ENCODE data around the gene TUBGCP2.
"Not testable (repeated sequence)": the region's sequence is repeated elsewhere in the genome, so short reads cannot be mapped to it uniquely, and the experiment has no call there.

DNA sequence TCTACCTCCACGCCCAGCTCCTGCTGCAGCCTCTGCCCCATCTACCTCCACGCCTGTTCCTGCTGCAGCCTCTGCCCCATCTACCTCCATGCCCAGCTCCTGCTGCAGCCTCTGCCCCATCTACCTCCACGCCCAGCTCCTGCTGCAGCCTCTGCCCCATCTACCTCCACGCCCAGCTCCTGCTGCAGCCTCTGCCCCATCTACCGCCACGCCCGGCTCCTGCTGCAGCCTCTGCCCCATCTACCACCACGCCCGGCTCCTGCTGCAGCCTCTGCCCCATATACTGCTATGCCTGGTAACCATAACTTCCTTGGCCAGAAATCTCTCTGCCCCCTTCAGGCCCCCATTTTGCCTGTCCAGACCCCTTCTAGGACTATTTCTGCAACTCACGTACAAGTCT, 43.6 kb downstream of the TUBGCP2 start:
- not testable (repeated sequence) for TF ChIP-seq ZNF335 (CRISPR knock-in tag; IDR thresholded peaks at IDR 0.05); GFI1 (CRISPR knock-in tag; IDR thresholded peaks at IDR 0.05; ENCODE audit: borderline replicate concordance); JUND (CRISPR knock-in tag; IDR thresholded peaks at IDR 0.05); SRF (IDR thresholded peaks at IDR 0.05; ENCODE audit: low read depth, low read length); DNMT1 (CRISPR knock-in tag; IDR thresholded peaks at IDR 0.05); ZNF550 (CRISPR knock-in tag; IDR thresholded peaks at IDR 0.05; ENCODE audit: borderline replicate concordance); RNF2 (conservative IDR thresholded peaks at IDR 0.05; ENCODE audit: low read depth); CTCF (CRISPR knock-in tag; IDR thresholded peaks at IDR 0.05); TAF1 (CRISPR knock-in tag; IDR thresholded peaks at IDR 0.05); RBAK (CRISPR knock-in tag; IDR thresholded peaks at IDR 0.05)
